Left lobe of liver (tissue), 2 donors: Measurements from ENCODE around the gene GCLC. TPM values are rescaled to one million over a fixed set of nuclear protein-coding genes. Genes with fewer than 3 reads are reported as not detected.
"Not testable (repeated sequence)": the region's sequence is repeated elsewhere in the genome, so short reads cannot be mapped to it uniquely, and the experiment has no call there.

Experiments
- ATAC-seq: fragments of 200-7000 bp; cut with Tn5 transposase; one replicate; pipeline ENCODE4 v1.9.1; 2020; ENCODE audit warnings: mild to moderate bottlenecking, moderate library complexity
- DNase-seq: peaks from one replicate; pipeline ENCODE4 v3.0.0-alpha.2; 2020; ENCODE audit warnings: low spot score
- total RNA-seq: library from RNA; stranded (reverse); gene quantifications from one replicate; pipeline ENCODE4 v1.2.1, GENCODE V29; 2021
- donor health status: DM: no; HTN: no; CAD: no; lungs with moderate emphysema.
- donor health status: DM: no; HTN: yes; CAD: no.

The GCLC gene
- total RNA-seq, 1 donor from 2014 or later: 97.5 TPM

GRCh38 chr6:53495506-53496499, 49.1 kb downstream of the GCLC start:
- ATAC-seq (peak; percentile 24), DNase-seq (no peak)

- ATAC-seq (peak; percentile 5), DNase-seq (no peak)
These were observed 50.8 kb downstream of the GCLC start for GRCh38 chr6:53494076-53494475.

GRCh38 chr6:53493635-53494025, 51.3 kb downstream of the GCLC start:
- no peak for ATAC-seq
- DNase-seq: no peak

- DNase-seq (peak; percentile 58), ATAC-seq (peak; percentile 87)
These were observed 51.9 kb downstream of the GCLC start for GRCh38 chr6:53492860-53493634.

GRCh38 chr6:53487080-53487479, 57.8 kb downstream of the GCLC start:
- DNase-seq (no peak), ATAC-seq (no peak)

GRCh38 chr6:53486679-53487078, 58.2 kb downstream of the GCLC start:
- DNase-seq: no peak
- no peak for ATAC-seq

GRCh38 chr6:53484476-53485280, 60.2 kb downstream of the GCLC start:
- DNase-seq (peak; percentile 57), ATAC-seq (peak; percentile 92)

- ATAC-seq (peak; percentile 84), DNase-seq (peak; percentile 77)
These were observed 61.2 kb downstream of the GCLC start for GRCh38 chr6:53483423-53484353.

GRCh38 chr6:53481323-53481722, 63.6 kb downstream of the GCLC start:
- no peak for ATAC-seq
- DNase-seq: no peak

- not testable (repeated sequence) for DNase-seq, ATAC-seq
These were observed 64.1 kb downstream of the GCLC start for GRCh38 chr6:53480774-53481173.

GRCh38 chr6:53479871-53480270, 65.0 kb downstream of the GCLC start:
- DNase-seq: no peak
- ATAC-seq: no peak

GRCh38 chr6:53476964-53477363, 67.9 kb downstream of the GCLC start:
- ATAC-seq (no peak), DNase-seq (no peak)

- no peak for ATAC-seq
These were observed 70.9 kb downstream of the GCLC start for GRCh38 chr6:53474010-53474409.

GRCh38 chr6:53469163-53469562, 75.7 kb downstream of the GCLC start:
- no peak for DNase-seq
- ATAC-seq: no peak

More at GRCh38 chr6:53474010-53474409, 70.9 kb downstream of the GCLC start:
- no peak for DNase-seq

- DNase-seq: no peak
- ATAC-seq: peak; percentile 5
These were observed 78.6 kb downstream of the GCLC start for GRCh38 chr6:53466257-53466656.

GRCh38 chr6:53465732-53466131, 79.2 kb downstream of the GCLC start:
- ATAC-seq: peak; percentile 77

GRCh38 chr6:53464927-53465460, 79.9 kb downstream of the GCLC start:
- ATAC-seq (peak; percentile 77), DNase-seq (peak; percentile 94)

More at GRCh38 chr6:53465732-53466131, 79.2 kb downstream of the GCLC start:
- peak; percentile 86 for DNase-seq

GRCh38 chr6:53464483-53464882, 80.4 kb downstream of the GCLC start:
- ATAC-seq (peak; percentile 21), DNase-seq (no peak)

GRCh38 chr6:53461696-53462095, 83.2 kb downstream of the GCLC start:
- ATAC-seq (no peak), DNase-seq (no peak)
